CD14-positive monocyte (primary cell): ENCODE data around the gene ASTN2. TPM values are rescaled to one million over a fixed set of nuclear protein-coding genes. Genes with fewer than 3 reads are reported as not detected.
A peak's percentile ranks its signal among the peaks of the same experiment; 100 is the strongest.

ENCODE experiments used
- DNase-seq, 3 donors: peaks; one replicate each; pipeline ENCODE4 v3.0.0-alpha.2; 2011 to 2022
- H2AFZ ChIP-seq: 2 replicates; pipeline ENCODE4 v1.6.0; 2012; ENCODE audit warnings: mild to moderate bottlenecking, low read depth, low read length, inconsistent platforms; ENCODE audit not compliant: insufficient read depth, poor library complexity, severe bottlenecking
- H3K27ac ChIP-seq, 2 donors: 1 replicate in 1 of 2; 2 replicates in 1 of 2; pipeline ENCODE4 v1.5.1; 2012 to 2013; ENCODE audit warnings: low read length in 2 of 2, control low read depth in 1 of 2, inconsistent platforms in 1 of 2, low read depth in 1 of 2, mild to moderate bottlenecking in 1 of 2
- H3K27me3 ChIP-seq, 2 donors: one replicate each; pipeline versions ENCODE4 v1.6.0 to v1.6.1; 2011 to 2013; ENCODE audit warnings: low read length in 2 of 2; ENCODE audit not compliant: control insufficient read depth in 2 of 2, insufficient read depth in 2 of 2
- H3K36me3 ChIP-seq, 2 donors: replicated peaks in 1 of 2; 1 replicate in 1 of 2; 2 replicates in 1 of 2; pipeline versions ENCODE4 v1.5.1 to v1.6.1; 2012 to 2013; ENCODE audit warnings: low read length in 2 of 2, control low read depth in 1 of 2, inconsistent platforms in 1 of 2, mild to moderate bottlenecking in 1 of 2; ENCODE audit not compliant: insufficient read depth in 2 of 2, control insufficient read depth in 1 of 2
- H3K4me1 ChIP-seq, 2 donors: 1 replicate in 1 of 2; 2 replicates in 1 of 2; pipeline versions ENCODE4 v1.5.1 to v1.6.1; 2012 to 2013; ENCODE audit warnings: low read length in 2 of 2, control low read depth in 1 of 2, inconsistent platforms in 1 of 2, mild to moderate bottlenecking in 1 of 2, moderate library complexity in 1 of 2; ENCODE audit not compliant: insufficient read depth in 2 of 2, control insufficient read depth in 1 of 2
- H3K4me2 ChIP-seq: replicated peaks from 2 replicates; pipeline ENCODE3; 2012; ENCODE audit warnings: low read length, moderate library complexity, mild to moderate bottlenecking; ENCODE audit not compliant: poor library complexity, severe bottlenecking; ENCODE audit errors: extremely low read depth
- H3K4me3 ChIP-seq, 3 experiments: fragments of 200-600 bp in 1 of 3; sonication (generic) in 1 of 3; replicated peaks in 1 of 3; 1 replicate in 2 of 3; 2 replicates in 1 of 3; pipeline ENCODE4 v1.5.1; 2011 to 2013; ENCODE audit warnings: low read length in 3 of 3, mild to moderate bottlenecking in 3 of 3, control low read depth in 2 of 3, low read depth in 2 of 3, inconsistent platforms in 1 of 3, moderate library complexity in 1 of 3
- H3K79me2 ChIP-seq: 2 replicates; pipeline ENCODE4 v1.6.0; 2012; ENCODE audit warnings: mild to moderate bottlenecking, control low read depth, inconsistent platforms, low read length, moderate library complexity; ENCODE audit not compliant: insufficient read depth
- H3K9ac ChIP-seq: 2 replicates; pipeline ENCODE4 v1.6.0; 2017; ENCODE audit warnings: low read length, mild to moderate bottlenecking; ENCODE audit not compliant: insufficient read depth, poor library complexity, severe bottlenecking
- H3K9me3 ChIP-seq, 2 donors: replicated peaks in 1 of 2; 1 replicate in 1 of 2; 2 replicates in 1 of 2; pipeline versions ENCODE4 v1.5.1 to v1.6.1; 2012 to 2013; ENCODE audit warnings: low read length in 2 of 2, control low read depth in 1 of 2; ENCODE audit not compliant: control insufficient read depth in 1 of 2, insufficient read depth in 1 of 2
- H4K20me1 ChIP-seq: 2 replicates; pipeline ENCODE4 v1.6.0; 2012; ENCODE audit warnings: mild to moderate bottlenecking, low read length, control low read depth, moderate library complexity; ENCODE audit not compliant: insufficient read depth
- H3K27ac Mint-ChIP-seq, 7 donors: one replicate each; pipeline ENCODE4 v1.8.0; 2020; ENCODE audit warnings: mild to moderate bottlenecking in 7 of 7, mixed read lengths in 7 of 7, moderate library complexity in 6 of 7, inconsistent platforms in 2 of 7
- H3K27me3 Mint-ChIP-seq, 3 donors: one replicate each; pipeline ENCODE4 v1.8.0; 2021 to 2022; ENCODE audit warnings: low read depth in 3 of 3, mild to moderate bottlenecking in 3 of 3, mixed read lengths in 3 of 3, moderate library complexity in 3 of 3, inconsistent platforms in 1 of 3
- H3K36me3 Mint-ChIP-seq, 2 donors: one replicate each; pipeline ENCODE4 v1.8.0; 2020; ENCODE audit warnings: mixed read lengths in 2 of 2, inconsistent platforms in 1 of 2, mild to moderate bottlenecking in 1 of 2
- H3K4me1 Mint-ChIP-seq: one replicate; pipeline ENCODE4 v1.8.0; 2020; ENCODE audit warnings: mild to moderate bottlenecking, mixed read lengths
- H3K4me3 Mint-ChIP-seq, 2 donors: one replicate each; pipeline ENCODE4 v1.8.0; 2020; ENCODE audit warnings: mild to moderate bottlenecking in 2 of 2, mixed read lengths in 2 of 2, moderate library complexity in 1 of 2
- H3K9me3 Mint-ChIP-seq, 7 donors: one replicate each; pipeline ENCODE4 v1.8.0; 2020 to 2022; ENCODE audit warnings: mixed read lengths in 7 of 7, mild to moderate bottlenecking in 6 of 7, moderate library complexity in 6 of 7, inconsistent platforms in 2 of 7
- WGBS: methylation state at CpG from one replicate; pipeline ENCODE4 v1.1.5; 2013; ENCODE audit warnings: missing lambda C conversion rate; ENCODE audit not compliant: insufficient coverage; 5-methylcytosine and 5-hydroxymethylcytosine counted together
- intact Hi-C, 2 donors: fragments of 100-400 bp; cut with micrococcal nuclease; formaldehyde crosslinking; loops; one replicate each; pipeline versions ENCODE4 v1.15.0 to v1.15.1; 2023
- polyA plus RNA-seq, 3 donors: library from polyadenylated mRNA; depleted of rRNA in 1 of 3; unstranded in 2 of 3; stranded (reverse) in 1 of 3; fragments of 300-500 nt in 2 of 3; fragments of >200 nt in 1 of 3; fragmentation: Illumina TruSeq in 2 of 3; gene quantifications; 1 replicate in 2 of 3; 2 replicates in 1 of 3; pipeline ENCODE4 v1.2.3, GENCODE V29; 2012 to 2021
- TF ChIP-seq, protein P1 (sequence below): fragments of 200-600 bp; IDR thresholded peaks from one replicate; pipeline ENCODE4 v1.8.0; 2022; ENCODE audit warnings: antibody characterized with exemption, mild to moderate bottlenecking

Gene ASTN2
- polyA plus RNA-seq, 3 donors = not detected

DNA sequence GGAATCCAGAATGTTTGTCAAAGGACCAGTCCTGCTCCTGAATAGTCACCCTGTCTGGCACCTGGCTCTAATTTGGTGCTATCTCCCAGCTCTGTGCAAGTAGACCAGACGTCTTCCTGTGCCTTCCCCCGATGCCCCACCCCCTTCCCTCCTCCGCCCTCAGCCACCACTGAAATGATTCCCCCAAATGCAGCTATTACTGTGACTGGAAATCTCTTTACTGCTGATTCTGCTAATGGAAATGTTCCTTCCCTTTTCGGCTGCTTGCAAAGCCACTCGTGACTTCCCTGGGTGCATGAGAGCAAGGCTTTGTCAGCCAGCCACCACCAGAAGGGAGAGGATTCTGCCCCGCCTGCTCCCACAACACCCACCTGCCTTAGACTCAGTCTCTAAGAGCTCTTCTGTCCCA is 11.4 kb downstream of the ASTN2 start:
- intact Hi-C loops = no loop called here
- Mint-ChIP-seq H3K9me3 (peaks cover 0 to 4% (median 0%) of the 10 kb centered on the region in 7 donors), H3K27me3 (peaks cover 12 to 18% (median 14%) of the 10 kb centered on the region in 3 donors), H3K27ac (no peak overlapping the region), H3K4me3 (no peak overlapping the region), H3K36me3 (no peaks in the 10 kb centered on the region), H3K4me1 (no peaks in the 10 kb centered on the region)
- H3K4me2 ChIP-seq = no peak overlapping the region
- 25% methylated on average over 4 of the region's 6 CpGs for WGBS
- no peaks in the 10 kb centered on the region for H3K9me3 ChIP-seq
- H3K9ac ChIP-seq = no peak overlapping the region
- H3K36me3 ChIP-seq = no peaks in the 10 kb centered on the region
- TF ChIP-seq, protein P1, sequence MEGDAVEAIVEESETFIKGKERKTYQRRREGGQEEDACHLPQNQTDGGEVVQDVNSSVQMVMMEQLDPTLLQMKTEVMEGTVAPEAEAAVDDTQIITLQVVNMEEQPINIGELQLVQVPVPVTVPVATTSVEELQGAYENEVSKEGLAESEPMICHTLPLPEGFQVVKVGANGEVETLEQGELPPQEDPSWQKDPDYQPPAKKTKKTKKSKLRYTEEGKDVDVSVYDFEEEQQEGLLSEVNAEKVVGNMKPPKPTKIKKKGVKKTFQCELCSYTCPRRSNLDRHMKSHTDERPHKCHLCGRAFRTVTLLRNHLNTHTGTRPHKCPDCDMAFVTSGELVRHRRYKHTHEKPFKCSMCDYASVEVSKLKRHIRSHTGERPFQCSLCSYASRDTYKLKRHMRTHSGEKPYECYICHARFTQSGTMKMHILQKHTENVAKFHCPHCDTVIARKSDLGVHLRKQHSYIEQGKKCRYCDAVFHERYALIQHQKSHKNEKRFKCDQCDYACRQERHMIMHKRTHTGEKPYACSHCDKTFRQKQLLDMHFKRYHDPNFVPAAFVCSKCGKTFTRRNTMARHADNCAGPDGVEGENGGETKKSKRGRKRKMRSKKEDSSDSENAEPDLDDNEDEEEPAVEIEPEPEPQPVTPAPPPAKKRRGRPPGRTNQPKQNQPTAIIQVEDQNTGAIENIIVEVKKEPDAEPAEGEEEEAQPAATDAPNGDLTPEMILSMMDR = no peak
- no peak overlapping the region for H3K4me3 ChIP-seq
- no peak overlapping the region for H2AFZ ChIP-seq
- no peaks in the 10 kb centered on the region for H4K20me1 ChIP-seq
- H3K27me3 ChIP-seq = no peaks in the 10 kb centered on the region
- H3K27ac ChIP-seq = no peak overlapping the region
- H3K79me2 ChIP-seq = no peaks in the 10 kb centered on the region
- DNase-seq = no peak
- no peaks in the 10 kb centered on the region for H3K4me1 ChIP-seq

DNA sequence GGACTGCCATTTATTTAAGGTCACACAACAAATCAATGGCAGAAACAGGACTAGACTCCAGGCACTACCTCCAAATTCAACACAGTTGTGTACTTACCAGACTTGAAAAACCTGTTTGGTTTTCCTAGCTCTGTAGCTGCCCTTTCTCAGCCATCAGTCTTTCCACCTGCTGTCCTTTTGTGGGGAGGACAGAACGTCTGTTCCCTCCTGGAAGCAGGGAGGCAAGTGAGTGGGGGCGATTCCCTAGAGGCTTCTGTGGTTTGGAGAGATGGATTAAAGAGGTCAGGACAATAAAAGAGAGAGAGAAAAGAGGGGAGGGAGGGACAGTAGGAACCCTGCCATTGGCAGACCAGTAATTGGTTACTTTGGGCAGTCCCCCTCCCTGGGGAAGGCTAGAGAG is 14.7 kb downstream of the ASTN2 start:
- DNase-seq = no peak
- Histone ChIP-seq H3K4me2 (no peak overlapping the region), H2AFZ (no peak overlapping the region), H3K9ac (no peak overlapping the region), H3K9me3 (no peaks in the 10 kb centered on the region), H3K36me3 (no peaks in the 10 kb centered on the region), H3K4me3 (no peak overlapping the region), H3K27me3 (no peaks in the 10 kb centered on the region), H4K20me1 (no peaks in the 10 kb centered on the region), H3K27ac (no peak overlapping the region), H3K79me2 (no peaks in the 10 kb centered on the region), H3K4me1 (no peaks in the 10 kb centered on the region)
- intact Hi-C loops = no loop called here
- Mint-ChIP-seq H3K36me3 (no peaks in the 10 kb centered on the region), H3K4me3 (no peak overlapping the region), H3K9me3 (peaks cover 0 to 7% (median 0%) of the 10 kb centered on the region in 7 donors), H3K4me1 (no peaks in the 10 kb centered on the region), H3K27me3 (peaks cover 9 to 13% (median 11%) of the 10 kb centered on the region in 3 donors), H3K27ac (peak overlapping the region in 1 of 7 donors; percentile 9)
- TF ChIP-seq, protein P1 = no peak
- WGBS = 32% methylated on average over 2 of the region's 2 CpGs
